Astrocyte (in vitro differentiated cells and primary cell): ENCODE measurements around the gene ARHGAP1. TPM values are rescaled to one million over a fixed set of nuclear protein-coding genes. Genes with fewer than 3 reads are reported as not detected.

Experiments used
- DNase-seq: peaks from one replicate; pipeline ENCODE4 v3.0.0-alpha.2; 2010; ENCODE audit warnings: low read depth
- FAIRE-seq: peaks from 2 replicates; lab custom pipeline; 2011; peaks lifted over from hg19 to GRCh38; lab: Jason Lieb, UNC
- H2AFZ ChIP-seq: 2 replicates; pipeline ENCODE4 v1.6.0; 2012; ENCODE audit warnings: low read depth, low read length, inconsistent platforms
- H3K27ac ChIP-seq: 2 replicates; pipeline ENCODE4 v1.5.1; 2011; ENCODE audit warnings: low read depth, low read length, inconsistent platforms
- H3K27me3 ChIP-seq: 2 replicates; pipeline ENCODE4 v1.6.0; 2011; ENCODE audit warnings: low read length, inconsistent platforms; ENCODE audit not compliant: insufficient read depth
- H3K36me3 ChIP-seq: 2 replicates; pipeline ENCODE4 v1.5.1; 2011; ENCODE audit warnings: low read length, inconsistent platforms; ENCODE audit not compliant: insufficient read depth
- H3K4me1 ChIP-seq: 2 replicates; pipeline ENCODE4 v1.5.1; 2011; ENCODE audit warnings: low read length, inconsistent platforms; ENCODE audit not compliant: insufficient read depth
- H3K4me2 ChIP-seq: 2 replicates; pipeline ENCODE4 v1.6.0; 2012; ENCODE audit warnings: low read length, inconsistent platforms
- H3K4me3 ChIP-seq: 2 replicates; pipeline ENCODE4 v1.5.1; 2011; ENCODE audit warnings: low read depth, mild to moderate bottlenecking, low read length, inconsistent platforms; ENCODE audit not compliant: insufficient read depth
- H3K79me2 ChIP-seq: 2 replicates; pipeline ENCODE4 v1.6.0; 2012; ENCODE audit warnings: mild to moderate bottlenecking, low read length, inconsistent platforms; ENCODE audit not compliant: insufficient read depth
- H3K9ac ChIP-seq: 2 replicates; pipeline ENCODE4 v1.6.0; 2012; ENCODE audit warnings: mild to moderate bottlenecking, low read length, inconsistent platforms
- H3K9me3 ChIP-seq: 2 replicates; pipeline ENCODE4 v1.5.1; 2012; ENCODE audit warnings: low read depth, mild to moderate bottlenecking, low read length, inconsistent platforms; ENCODE audit not compliant: insufficient read depth
- H4K20me1 ChIP-seq: 2 replicates; pipeline ENCODE4 v1.6.0; 2012; ENCODE audit warnings: low read length, inconsistent platforms; ENCODE audit not compliant: insufficient read depth
- H3K27ac Mint-ChIP-seq: one replicate; pipeline ENCODE4 v1.8.0; 2021; ENCODE audit warnings: mild to moderate bottlenecking, mixed read lengths; ENCODE audit not compliant: unreplicated experiment
- H3K27me3 Mint-ChIP-seq: one replicate; pipeline ENCODE4 v1.8.0; 2021; ENCODE audit warnings: low read depth, mixed read lengths; ENCODE audit not compliant: unreplicated experiment
- H3K36me3 Mint-ChIP-seq: one replicate; pipeline ENCODE4 v1.8.0; 2021; ENCODE audit warnings: low read depth, mixed read lengths; ENCODE audit not compliant: unreplicated experiment
- H3K4me1 Mint-ChIP-seq: one replicate; pipeline ENCODE4 v1.8.0; 2021; ENCODE audit warnings: low read depth, mixed read lengths; ENCODE audit not compliant: unreplicated experiment
- H3K4me3 Mint-ChIP-seq: one replicate; pipeline ENCODE4 v1.8.0; 2021; ENCODE audit warnings: mild to moderate bottlenecking, moderate library complexity, mixed read lengths; ENCODE audit not compliant: unreplicated experiment
- H3K9me3 Mint-ChIP-seq: one replicate; pipeline ENCODE4 v1.8.0; 2021; ENCODE audit warnings: mild to moderate bottlenecking, mixed read lengths; ENCODE audit not compliant: unreplicated experiment
- CTCF ChIP-seq: IDR thresholded peaks from 2 replicates; pipeline ENCODE4 v1.5.1; 2011; ENCODE audit warnings: low read depth, mild to moderate bottlenecking, inconsistent platforms, low read length, moderate library complexity; ENCODE audit not compliant: insufficient read depth
- EZH2 ChIP-seq: IDR thresholded peaks from 2 replicates; pipeline ENCODE4 v1.6.1; 2012; ENCODE audit warnings: mild to moderate bottlenecking, low read length, inconsistent platforms; ENCODE audit not compliant: insufficient read depth
- total RNA-seq: library from RNA; stranded (reverse); gene quantifications from 2 replicates; pipeline ENCODE4 v1.2.1, GENCODE V29; 2021

ARHGAP1 gene
- total RNA-seq, 1 donor from 2014 or later = 116 TPM

GRCh38 chr11:46733234-46733633, 32.8 kb upstream of the ARHGAP1 start:
- no peak for FAIRE-seq
- no peak overlapping the region for H3K4me3 Mint-ChIP-seq

DNA sequence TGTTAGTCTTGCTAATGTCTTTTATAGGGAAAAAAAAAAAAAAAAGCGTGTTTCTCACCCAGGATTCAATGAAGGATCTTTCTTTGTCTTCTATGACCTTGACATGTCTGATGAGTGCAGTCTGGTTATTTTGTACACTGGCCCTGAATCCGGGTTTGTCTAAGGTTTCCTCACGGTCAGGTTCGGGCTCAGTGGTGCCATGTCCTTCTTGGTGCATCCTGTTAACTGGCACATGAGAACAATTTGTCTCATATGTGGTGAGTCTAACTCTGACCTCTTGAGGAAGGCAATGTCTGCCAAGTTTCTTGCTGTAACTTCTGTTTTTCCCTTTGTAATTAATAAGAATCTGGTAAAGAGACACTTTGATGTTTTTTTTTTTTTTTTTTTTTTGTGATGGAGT, 31.1 kb upstream of the ARHGAP1 start:
- Mint-ChIP-seq H3K4me1 (no peaks in the 10 kb centered on the region), H3K27me3 (peaks cover 5% of the 10 kb centered on the region), H3K4me3 (no peak overlapping the region), H3K36me3 (no peaks in the 10 kb centered on the region), H3K9me3 (no peaks in the 10 kb centered on the region), H3K27ac (no peak overlapping the region)
- H4K20me1 ChIP-seq = no peaks in the 10 kb centered on the region
- no peaks in the 10 kb centered on the region for H3K79me2 ChIP-seq
- H3K9ac ChIP-seq = no peak overlapping the region
- no peaks in the 10 kb centered on the region for H3K27me3 ChIP-seq
- H3K9me3 ChIP-seq = no peaks in the 10 kb centered on the region
- no peaks in the 10 kb centered on the region for H3K4me1 ChIP-seq
- no peak for FAIRE-seq
- no peak overlapping the region for H3K4me3 ChIP-seq
- no peak overlapping the region for H3K4me2 ChIP-seq
- no peak overlapping the region for H2AFZ ChIP-seq
- H3K27ac ChIP-seq = no peak overlapping the region
- no peaks in the 10 kb centered on the region for H3K36me3 ChIP-seq
- DNase-seq = no peak
- no peak for TF ChIP-seq CTCF
- TF ChIP-seq EZH2 = no peak

More at GRCh38 chr11:46733234-46733633, 32.8 kb upstream of the ARHGAP1 start:
- H2AFZ ChIP-seq = no peak overlapping the region
- no peak overlapping the region for H3K27ac ChIP-seq
- H3K4me2 ChIP-seq = no peak overlapping the region
- H3K36me3 ChIP-seq = no peaks in the 10 kb centered on the region
- no peaks in the 10 kb centered on the region for H3K27me3 ChIP-seq
- Mint-ChIP-seq H3K4me1 (no peaks in the 10 kb centered on the region), H3K36me3 (no peaks in the 10 kb centered on the region), H3K9me3 (no peaks in the 10 kb centered on the region), H3K27me3 (peaks cover 3% of the 10 kb centered on the region), H3K27ac (no peak overlapping the region)
- no peaks in the 10 kb centered on the region for H3K9me3 ChIP-seq
- H3K4me3 ChIP-seq = no peak overlapping the region
- H3K79me2 ChIP-seq = no peaks in the 10 kb centered on the region
- no peak for DNase-seq
- H4K20me1 ChIP-seq = no peaks in the 10 kb centered on the region
- H3K9ac ChIP-seq = no peak overlapping the region
- TF ChIP-seq CTCF (no peak), EZH2 (no peak)
- no peaks in the 10 kb centered on the region for H3K4me1 ChIP-seq

DNA sequence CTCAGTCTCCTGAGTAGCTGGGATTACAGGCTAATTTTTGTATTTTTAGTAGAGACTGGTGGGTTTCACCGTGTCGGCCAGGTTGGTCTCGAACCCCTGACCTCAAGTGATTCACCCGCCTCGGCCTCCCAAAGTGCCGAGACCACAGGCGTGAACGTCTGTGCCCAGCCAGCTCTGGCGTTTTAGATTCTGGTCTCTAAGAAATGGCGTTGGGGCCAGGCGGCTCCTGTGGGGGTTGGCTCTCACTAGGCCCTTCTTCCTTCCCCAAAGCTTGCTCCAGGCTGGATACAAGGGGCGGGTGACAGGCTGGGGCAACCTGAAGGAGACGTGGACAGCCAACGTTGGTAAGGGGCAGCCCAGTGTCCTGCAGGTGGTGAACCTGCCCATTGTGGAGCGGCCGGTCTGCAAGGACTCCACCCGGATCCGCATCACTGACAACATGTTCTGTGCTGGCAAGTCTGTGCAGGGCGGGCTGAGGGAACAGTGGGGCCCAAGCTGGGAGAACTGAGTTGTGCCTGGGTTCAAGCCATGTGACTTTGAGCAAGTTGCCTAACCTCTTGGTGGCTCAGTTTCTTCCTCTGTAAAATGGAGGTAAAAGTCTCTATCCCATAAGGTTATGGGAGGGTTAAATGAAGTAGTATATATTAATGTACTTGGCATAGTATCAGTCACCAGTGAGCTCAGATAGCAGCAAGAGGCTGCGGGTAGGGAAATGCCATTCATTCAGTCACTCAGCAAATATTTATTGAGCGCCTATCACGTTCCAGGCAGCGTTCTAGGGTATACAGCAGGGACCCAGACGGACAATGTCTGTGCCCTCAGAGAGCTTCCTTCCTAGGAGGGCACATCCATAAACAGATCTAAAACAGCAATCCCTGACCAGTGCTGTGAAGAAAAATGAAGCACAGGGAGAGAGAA, 28.9 kb upstream of the ARHGAP1 start:
- Histone ChIP-seq H3K36me3 (no peaks in the 10 kb centered on the region), H2AFZ (no peak overlapping the region), H3K9ac (no peak overlapping the region), H3K4me2 (no peak overlapping the region), H3K4me3 (no peak overlapping the region), H3K27me3 (no peaks in the 10 kb centered on the region), H3K79me2 (no peaks in the 10 kb centered on the region), H4K20me1 (no peaks in the 10 kb centered on the region), H3K27ac (no peak overlapping the region), H3K4me1 (no peaks in the 10 kb centered on the region), H3K9me3 (no peaks in the 10 kb centered on the region)
- peaks cover 6% of the 10 kb centered on the region for H3K27me3 Mint-ChIP-seq
- no peaks in the 10 kb centered on the region for H3K36me3 Mint-ChIP-seq
- H3K4me1 Mint-ChIP-seq = peaks cover 5% of the 10 kb centered on the region
- no peak overlapping the region for H3K4me3 Mint-ChIP-seq
- no peak for FAIRE-seq
- H3K9me3 Mint-ChIP-seq = no peaks in the 10 kb centered on the region
- TF ChIP-seq EZH2 (no peak), CTCF (no peak)
- DNase-seq = peak; percentile 14
- peak overlapping the region; percentile 47 for H3K27ac Mint-ChIP-seq
